NCI-H2107 (cell line): ENCODE measurements around the gene SYNDIG1.

Experiments used
- DNase-seq: peaks from one replicate; lab custom pipeline; 2025; lab: John Stamatoyannopoulos, UW

Gene SYNDIG1

GRCh38 chr20:24585796-24586522 is 116.5 kb downstream of the SYNDIG1 start:
- no peak for DNase-seq

GRCh38 chr20:24586523-24586840 is 117.1 kb downstream of the SYNDIG1 start:
- no peak for DNase-seq

DNA sequence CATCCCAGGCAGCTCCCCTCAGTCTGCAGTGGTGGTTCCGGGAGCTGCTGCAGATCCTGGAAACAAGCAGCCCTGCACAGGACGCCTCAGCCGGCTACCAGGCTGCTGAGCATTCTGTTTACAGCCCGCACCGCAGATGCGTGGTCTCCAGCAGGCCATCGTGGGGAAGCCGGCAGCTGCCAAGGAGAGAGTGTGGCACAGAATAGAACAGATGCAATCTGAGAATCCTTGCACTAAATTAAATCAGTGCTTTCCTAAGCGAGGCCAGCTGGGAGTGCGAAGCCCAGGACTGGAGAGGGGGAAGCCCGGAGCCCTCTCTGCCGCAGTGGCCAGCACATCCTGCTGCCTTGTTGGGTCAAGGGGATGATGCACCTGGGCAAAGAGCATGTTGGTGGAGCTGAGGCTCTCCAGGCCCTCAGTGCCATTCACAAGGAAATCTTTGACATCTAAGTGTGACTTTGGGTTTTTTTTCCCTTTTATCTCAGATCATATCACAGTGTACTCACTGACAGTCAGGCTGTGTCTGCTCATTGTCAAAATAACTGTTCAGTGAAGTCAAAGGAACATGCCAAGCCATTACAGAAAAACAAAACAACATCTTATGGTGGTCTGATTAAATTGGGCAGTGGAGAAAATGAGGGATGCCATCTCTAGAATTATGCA is 118.1 kb downstream of the SYNDIG1 start:
- DNase-seq: no peak

DNA sequence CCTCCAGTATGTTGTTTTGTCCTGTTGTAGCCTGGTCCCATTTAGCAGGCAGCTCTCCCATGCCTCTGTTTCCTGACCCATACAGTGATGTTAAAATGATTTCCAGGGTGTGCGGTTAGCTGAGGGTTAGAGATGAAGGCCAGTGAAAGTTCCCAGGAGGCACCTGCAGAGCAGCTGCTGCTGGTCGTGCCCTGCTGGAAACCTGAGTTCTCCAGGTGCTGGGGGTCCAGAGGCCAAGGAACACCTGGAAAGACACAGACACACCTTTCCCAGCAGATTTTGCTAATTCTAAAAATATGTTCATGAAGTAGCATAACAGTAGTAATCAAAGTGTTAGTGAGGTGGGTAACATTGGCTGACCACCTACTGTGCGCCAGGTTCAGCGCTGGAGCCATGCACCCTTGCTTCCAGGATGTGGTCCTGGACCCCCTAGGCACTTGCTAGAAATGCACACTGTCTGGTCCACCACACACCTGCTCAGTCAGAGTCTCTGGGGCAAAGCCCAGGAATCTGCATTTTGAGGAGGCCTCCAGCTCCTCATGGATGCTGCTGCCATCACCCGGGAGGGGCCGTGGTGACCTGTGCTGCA is 118.7 kb downstream of the SYNDIG1 start:
- DNase-seq: no peak

GRCh38 chr20:24588725-24589340 is 119.4 kb downstream of the SYNDIG1 start:
- no peak for DNase-seq

- no peak for DNase-seq
Measured at GRCh38 chr20:24589381-24589780, 120.0 kb downstream of the SYNDIG1 start.

DNA sequence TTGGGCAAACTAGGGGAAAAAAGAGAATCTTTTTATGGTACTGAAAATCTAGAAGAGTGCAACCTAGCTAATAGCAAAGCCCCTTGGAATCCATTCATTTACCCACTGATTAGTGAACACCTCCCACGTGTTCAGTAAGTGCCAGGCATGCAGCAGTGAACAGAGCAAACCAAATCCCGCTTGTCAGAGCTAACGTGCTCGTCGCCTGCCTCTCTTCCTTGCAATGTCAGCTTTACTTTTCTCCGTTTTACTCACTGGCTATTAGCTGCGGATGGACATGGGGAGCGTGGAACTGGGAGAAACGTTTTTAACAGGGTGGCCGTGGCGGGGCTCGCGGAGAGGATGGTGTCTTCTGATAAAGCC is 120.4 kb downstream of the SYNDIG1 start:
- no peak for DNase-seq

DNA sequence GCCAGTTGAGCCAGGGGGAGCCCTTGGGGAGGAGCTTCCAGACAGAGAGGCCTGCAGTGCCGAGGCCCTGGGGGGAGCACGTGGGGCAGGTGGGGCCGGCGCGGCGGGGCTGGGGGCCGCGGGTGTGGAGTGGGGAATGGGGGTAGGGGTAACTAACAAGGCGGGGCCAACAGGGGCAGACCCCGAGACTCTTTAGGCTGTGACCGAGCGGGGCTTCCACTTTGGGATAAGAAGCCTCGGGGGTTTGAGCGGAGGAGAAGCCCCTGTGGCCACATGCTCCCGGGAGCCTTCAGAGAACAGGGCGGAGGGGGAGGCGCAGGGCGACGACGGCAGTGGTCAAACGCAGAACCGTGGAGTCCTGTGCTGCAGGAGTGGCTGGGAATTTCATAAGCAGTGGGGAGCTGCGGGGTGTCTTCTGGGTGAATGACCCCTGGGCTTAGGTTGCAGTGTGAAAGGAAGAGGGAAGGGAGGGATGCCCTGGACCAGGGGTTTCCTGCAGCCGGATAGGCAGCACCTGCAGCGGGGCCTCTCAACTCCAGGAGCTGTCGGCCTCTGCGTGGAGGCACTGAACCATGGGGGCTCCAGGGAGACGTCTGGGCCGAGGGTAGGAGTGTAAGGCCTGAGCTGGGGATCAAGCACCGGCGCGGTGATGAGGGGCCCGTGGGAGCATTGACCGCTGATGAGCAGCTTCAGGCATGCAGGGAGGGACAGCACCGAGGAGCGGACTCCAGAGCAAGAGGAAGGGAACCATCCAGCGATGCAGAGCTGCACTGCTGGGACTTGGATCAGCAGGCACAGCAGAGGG is 121.0 kb downstream of the SYNDIG1 start:
- DNase-seq: no peak

DNA sequence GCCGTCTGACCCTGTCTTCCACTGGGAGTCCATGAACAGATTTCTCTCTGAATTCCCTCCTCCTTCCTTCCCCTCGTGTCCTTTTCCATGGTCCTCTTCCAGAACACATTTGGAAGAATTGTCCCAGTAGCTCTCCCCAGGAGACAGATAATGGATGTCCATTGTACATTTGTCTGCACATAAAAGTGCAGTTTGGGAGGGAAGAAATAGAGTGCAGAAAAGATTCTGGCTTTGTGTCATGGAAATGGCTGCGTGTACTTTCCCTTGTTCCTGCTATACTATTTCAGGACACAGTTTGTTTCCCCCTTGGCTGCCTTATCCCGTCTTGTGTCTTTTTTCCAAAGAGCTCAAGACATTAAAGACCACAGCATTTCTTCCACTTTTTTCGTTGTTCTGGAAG is 127.6 kb downstream of the SYNDIG1 start:
- DNase-seq: no peak

DNA sequence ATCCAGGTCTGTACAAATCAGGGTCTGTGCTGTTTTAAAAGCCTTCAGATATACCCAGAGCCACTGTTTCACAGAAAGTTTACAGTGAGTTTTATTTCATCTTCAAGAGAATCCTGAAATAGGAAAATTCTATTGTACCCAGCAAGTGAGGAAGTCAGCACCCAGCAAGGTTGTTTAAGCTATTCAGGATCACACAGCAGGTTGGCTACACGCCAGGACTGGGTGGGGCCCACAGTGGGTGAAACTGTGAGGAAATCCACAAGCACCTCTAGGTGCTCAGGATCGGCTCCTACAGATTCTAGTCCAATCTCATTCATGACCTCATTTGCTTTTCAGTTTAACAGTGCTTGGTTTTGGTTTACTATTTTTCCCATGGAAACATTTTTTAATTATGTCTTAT is 128.9 kb downstream of the SYNDIG1 start:
- DNase-seq: no peak

GRCh38 chr20:24598996-24599395 is 129.6 kb downstream of the SYNDIG1 start:
- DNase-seq: no peak

DNA sequence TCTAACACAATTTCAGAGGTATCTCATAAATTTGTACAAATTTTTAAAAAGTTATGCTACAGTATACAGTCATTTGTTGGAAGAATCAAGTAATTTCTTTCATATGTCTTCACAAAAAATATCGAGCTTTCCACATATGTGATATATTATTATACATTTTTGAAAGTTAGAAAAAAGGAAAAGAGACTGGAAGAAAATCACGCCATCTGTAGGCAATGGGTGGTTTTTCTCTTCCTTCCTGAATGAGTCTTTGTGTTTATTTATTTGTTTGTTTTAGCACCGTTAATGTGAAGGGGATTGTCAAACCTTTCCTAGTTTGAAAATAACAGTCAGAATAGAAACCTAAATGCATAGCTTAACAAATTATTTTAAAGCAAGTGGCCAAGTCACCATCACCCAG is 130.6 kb downstream of the SYNDIG1 start:
- no peak for DNase-seq

DNA sequence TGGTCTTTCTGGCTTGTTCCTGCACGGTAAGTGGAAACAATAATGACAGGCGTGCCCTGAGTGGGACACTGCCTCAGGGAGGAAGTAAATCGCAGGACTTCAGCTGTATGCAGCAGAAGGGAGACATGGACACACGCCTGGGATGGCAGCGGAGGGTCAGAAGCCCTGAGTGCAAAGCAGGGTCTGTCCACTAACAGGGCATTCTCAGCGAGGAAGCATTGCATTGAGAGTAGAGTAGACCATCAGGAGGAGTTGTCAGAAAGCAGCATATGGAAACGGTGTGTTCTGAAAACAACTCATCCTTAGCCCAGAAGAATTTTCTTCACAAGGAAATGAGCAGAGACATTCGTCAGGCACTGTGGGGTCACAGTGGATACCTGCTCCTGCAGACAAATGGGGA is 134.0 kb downstream of the SYNDIG1 start:
- DNase-seq: no peak

DNA sequence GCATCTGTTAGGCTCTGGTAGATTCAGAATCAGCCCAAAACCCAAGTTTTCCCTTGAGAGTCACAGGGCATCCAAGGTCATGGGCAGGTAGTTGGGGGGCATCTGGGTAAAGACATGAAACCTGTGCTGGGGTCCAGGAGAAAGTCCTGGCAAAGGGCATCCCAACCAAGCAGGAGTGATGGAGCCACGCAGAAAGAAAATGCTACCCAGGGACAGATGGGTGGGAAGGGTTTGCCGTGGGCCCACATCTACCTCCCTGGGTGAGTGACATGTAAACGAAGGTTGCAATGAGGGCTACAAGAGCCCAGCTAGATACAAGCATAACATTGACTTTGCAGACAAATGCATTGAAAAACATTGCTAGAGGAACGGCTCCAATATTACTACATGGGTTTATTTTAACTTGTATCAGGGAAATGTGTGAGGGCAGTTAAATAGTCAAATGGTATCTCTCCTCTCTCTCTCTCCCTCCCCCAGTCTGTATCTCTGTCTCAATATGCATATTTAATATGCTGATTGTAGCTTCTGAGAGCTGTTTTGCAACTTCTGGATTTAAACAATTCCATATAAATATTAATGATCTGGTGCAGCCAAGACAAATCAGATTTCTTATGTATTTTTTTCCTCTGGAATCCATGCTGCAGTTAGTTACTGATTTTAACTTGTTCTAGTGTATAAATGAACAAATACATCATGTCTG is 135.7 kb downstream of the SYNDIG1 start:
- no peak for DNase-seq

DNA sequence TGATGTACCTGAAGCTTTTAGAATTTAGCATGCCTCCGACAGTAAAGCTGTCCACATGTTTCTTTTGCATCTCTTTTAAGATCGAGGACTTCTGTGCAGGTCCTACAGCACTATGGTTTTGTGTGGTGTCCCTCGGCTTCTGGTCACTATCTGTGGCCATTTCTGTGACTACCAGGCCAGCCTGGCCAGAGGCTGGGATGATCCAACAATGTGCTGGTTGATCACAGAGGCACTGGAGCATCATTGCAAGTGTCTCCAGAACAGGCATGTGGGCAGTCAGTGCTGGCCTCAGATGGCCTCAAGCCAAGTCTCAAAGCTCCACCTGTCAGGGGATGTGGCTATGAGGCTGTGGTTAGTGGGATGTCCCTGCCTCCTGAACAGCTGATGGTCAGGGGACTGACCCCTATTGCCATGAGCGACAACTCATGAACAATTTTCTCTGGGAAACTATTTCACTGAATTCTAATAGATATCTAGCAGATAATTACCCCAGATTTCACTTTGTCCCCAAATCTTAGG is 136.6 kb downstream of the SYNDIG1 start:
- no peak for DNase-seq

GRCh38 chr20:24607402-24607801 is 138.0 kb downstream of the SYNDIG1 start:
- DNase-seq: no peak

DNA sequence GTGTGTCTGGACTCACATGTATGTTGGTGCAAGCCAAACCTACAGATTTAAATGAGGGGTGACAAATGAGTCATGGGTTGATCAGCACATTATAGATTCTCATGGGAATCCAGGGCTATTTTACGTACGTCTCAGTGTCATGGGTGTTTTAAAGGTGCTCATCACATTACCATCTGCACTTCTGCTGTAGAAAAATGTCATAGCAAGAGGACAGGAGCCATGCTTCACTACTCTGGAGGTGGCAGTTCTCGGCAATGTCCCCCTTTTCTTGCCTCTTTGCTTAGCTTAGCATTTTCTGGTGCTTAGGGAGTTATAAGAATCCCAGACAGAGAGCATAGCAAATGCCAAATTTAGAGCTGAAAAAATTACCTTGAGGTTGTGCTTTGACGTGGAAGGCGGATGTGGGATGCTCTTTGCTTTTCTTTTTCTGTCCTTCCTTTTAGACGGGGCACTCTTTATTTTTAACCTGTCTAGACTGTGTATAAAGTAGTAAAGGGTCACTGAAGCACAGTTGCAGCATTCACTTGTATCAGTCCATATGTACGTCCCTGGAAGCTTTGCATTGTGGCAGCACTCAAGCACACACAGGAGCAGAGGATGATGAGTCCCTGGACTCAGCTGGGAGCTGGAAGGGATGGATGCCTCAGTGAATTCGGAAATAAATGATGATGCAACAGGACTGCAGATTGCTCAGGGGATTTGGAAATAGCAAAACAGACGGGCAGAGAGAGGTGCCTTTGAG is 139.7 kb downstream of the SYNDIG1 start:
- no peak for DNase-seq

DNA sequence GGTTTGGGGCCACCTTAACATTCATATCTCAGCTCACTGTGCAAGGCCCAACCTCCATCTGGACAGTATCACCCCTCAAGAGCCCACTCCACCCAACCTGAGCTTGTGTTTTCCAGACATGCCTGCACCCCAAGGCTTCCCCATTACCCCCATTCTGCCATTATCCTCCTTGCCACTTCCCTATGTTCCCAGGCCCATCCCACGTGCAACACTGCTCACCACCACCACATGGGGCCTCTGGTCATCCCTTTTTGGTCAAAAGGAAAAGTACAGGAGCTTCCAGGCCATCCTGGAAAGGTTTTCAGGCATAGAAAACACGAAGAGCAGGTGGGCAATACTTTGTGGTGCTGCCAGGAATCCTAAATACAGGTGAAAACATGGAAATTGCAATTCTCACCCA is 140.3 kb downstream of the SYNDIG1 start:
- no peak for DNase-seq

DNA sequence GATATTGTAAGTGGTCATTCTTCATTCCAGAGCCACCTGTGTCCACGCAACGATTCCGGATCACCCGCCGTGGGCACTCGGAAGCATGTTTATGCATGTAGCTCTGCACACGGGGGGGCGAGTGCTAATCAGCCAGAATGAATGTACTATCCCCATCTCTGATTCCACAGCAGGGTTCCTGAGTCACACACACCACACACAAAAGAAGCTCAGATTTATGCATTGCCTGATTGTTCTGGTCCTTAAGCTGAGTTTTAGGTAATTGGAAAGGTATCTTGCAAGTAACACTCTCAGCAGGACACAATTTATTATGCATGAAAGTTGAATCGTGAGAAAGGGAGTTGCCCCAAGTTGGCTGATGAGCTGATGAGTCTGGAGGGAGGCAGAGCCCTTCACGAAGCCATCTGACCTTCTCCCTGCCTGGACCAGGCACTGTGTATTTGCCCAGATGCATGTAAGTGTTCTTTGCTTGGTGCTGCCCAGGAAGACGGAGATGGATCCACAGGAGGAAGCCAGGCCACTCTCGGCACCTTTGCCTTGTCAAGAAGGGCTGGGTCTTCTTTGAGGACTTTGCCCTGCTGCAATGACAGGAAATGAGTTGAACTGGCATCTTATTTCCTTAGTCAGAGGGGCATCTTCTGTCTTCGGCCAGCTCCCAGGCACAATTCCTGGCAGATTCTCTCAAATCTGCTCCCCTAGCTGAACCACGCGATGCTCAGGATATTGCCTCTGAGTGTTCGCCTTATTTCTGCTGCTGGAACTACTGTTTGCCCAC is 141.1 kb downstream of the SYNDIG1 start:
- DNase-seq: no peak
